K562 (cell line): ENCODE results near the gene MLANA.

Experiments
- POLR2A ChIP-seq: fragments of 450-650 bp; conservative IDR thresholded peaks from 2 replicates; pipeline ENCODE4 v1.6.1; 2016
- SP2 ChIP-seq: IDR thresholded peaks from 2 replicates; pipeline ENCODE4 v1.6.1; 2011; ENCODE audit warnings: mild to moderate bottlenecking, low read depth, low read length, moderate library complexity; ENCODE audit not compliant: poor library complexity, severe bottlenecking; ENCODE audit errors: extremely low read depth

DNA sequence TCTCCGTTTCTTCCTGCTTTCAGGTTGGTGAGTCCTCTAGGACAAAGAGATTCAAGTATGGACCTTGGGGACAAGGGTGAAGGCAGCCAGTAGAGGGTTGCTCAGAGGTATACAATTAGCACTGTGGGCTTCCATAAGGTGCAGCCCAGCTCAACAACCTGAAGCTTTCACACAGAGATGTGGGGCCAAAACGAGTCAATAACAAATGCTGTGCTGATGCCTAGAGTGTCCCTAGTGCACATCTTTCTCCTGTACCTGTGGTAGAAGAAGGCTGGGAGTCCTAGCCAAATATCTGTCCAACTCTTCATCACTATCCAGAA, 20.7 kb upstream of the MLANA start:
- no peak for TF ChIP-seq SP2
- no peak for TF ChIP-seq POLR2A
